Astrocyte (in vitro differentiated cells and primary cell): Measurements from ENCODE around the gene FNDC7. TPM values are rescaled to one million over a fixed set of nuclear protein-coding genes. Genes with fewer than 3 reads are reported as not detected.

Experiments used
- DNase-seq: peaks from one replicate; pipeline ENCODE4 v3.0.0-alpha.2; 2010; ENCODE audit warnings: low read depth
- FAIRE-seq: peaks from 2 replicates; lab custom pipeline; 2011; peaks lifted over from hg19 to GRCh38; lab: Jason Lieb, UNC
- H2AFZ ChIP-seq: 2 replicates; pipeline ENCODE4 v1.6.0; 2012; ENCODE audit warnings: low read depth, low read length, inconsistent platforms
- H3K27ac ChIP-seq: 2 replicates; pipeline ENCODE4 v1.5.1; 2011; ENCODE audit warnings: low read depth, low read length, inconsistent platforms
- H3K27me3 ChIP-seq: 2 replicates; pipeline ENCODE4 v1.6.0; 2011; ENCODE audit warnings: low read length, inconsistent platforms; ENCODE audit not compliant: insufficient read depth
- H3K36me3 ChIP-seq: 2 replicates; pipeline ENCODE4 v1.5.1; 2011; ENCODE audit warnings: low read length, inconsistent platforms; ENCODE audit not compliant: insufficient read depth
- H3K4me1 ChIP-seq: 2 replicates; pipeline ENCODE4 v1.5.1; 2011; ENCODE audit warnings: low read length, inconsistent platforms; ENCODE audit not compliant: insufficient read depth
- H3K4me2 ChIP-seq: 2 replicates; pipeline ENCODE4 v1.6.0; 2012; ENCODE audit warnings: low read length, inconsistent platforms
- H3K4me3 ChIP-seq: 2 replicates; pipeline ENCODE4 v1.5.1; 2011; ENCODE audit warnings: low read depth, mild to moderate bottlenecking, low read length, inconsistent platforms; ENCODE audit not compliant: insufficient read depth
- H3K79me2 ChIP-seq: 2 replicates; pipeline ENCODE4 v1.6.0; 2012; ENCODE audit warnings: mild to moderate bottlenecking, low read length, inconsistent platforms; ENCODE audit not compliant: insufficient read depth
- H3K9ac ChIP-seq: 2 replicates; pipeline ENCODE4 v1.6.0; 2012; ENCODE audit warnings: mild to moderate bottlenecking, low read length, inconsistent platforms
- H3K9me3 ChIP-seq: 2 replicates; pipeline ENCODE4 v1.5.1; 2012; ENCODE audit warnings: low read depth, mild to moderate bottlenecking, low read length, inconsistent platforms; ENCODE audit not compliant: insufficient read depth
- H4K20me1 ChIP-seq: 2 replicates; pipeline ENCODE4 v1.6.0; 2012; ENCODE audit warnings: low read length, inconsistent platforms; ENCODE audit not compliant: insufficient read depth
- H3K27ac Mint-ChIP-seq: one replicate; pipeline ENCODE4 v1.8.0; 2021; ENCODE audit warnings: mild to moderate bottlenecking, mixed read lengths; ENCODE audit not compliant: unreplicated experiment
- H3K27me3 Mint-ChIP-seq: one replicate; pipeline ENCODE4 v1.8.0; 2021; ENCODE audit warnings: low read depth, mixed read lengths; ENCODE audit not compliant: unreplicated experiment
- H3K36me3 Mint-ChIP-seq: one replicate; pipeline ENCODE4 v1.8.0; 2021; ENCODE audit warnings: low read depth, mixed read lengths; ENCODE audit not compliant: unreplicated experiment
- H3K4me1 Mint-ChIP-seq: one replicate; pipeline ENCODE4 v1.8.0; 2021; ENCODE audit warnings: low read depth, mixed read lengths; ENCODE audit not compliant: unreplicated experiment
- H3K4me3 Mint-ChIP-seq: one replicate; pipeline ENCODE4 v1.8.0; 2021; ENCODE audit warnings: mild to moderate bottlenecking, moderate library complexity, mixed read lengths; ENCODE audit not compliant: unreplicated experiment
- H3K9me3 Mint-ChIP-seq: one replicate; pipeline ENCODE4 v1.8.0; 2021; ENCODE audit warnings: mild to moderate bottlenecking, mixed read lengths; ENCODE audit not compliant: unreplicated experiment
- EZH2 ChIP-seq: IDR thresholded peaks from 2 replicates; pipeline ENCODE4 v1.6.1; 2012; ENCODE audit warnings: mild to moderate bottlenecking, low read length, inconsistent platforms; ENCODE audit not compliant: insufficient read depth
- total RNA-seq: library from RNA; stranded (reverse); gene quantifications from 2 replicates; pipeline ENCODE4 v1.2.1, GENCODE V29; 2021
- TF ChIP-seq, protein P1 (sequence below): IDR thresholded peaks from 2 replicates; pipeline ENCODE4 v1.5.1; 2011; ENCODE audit warnings: low read depth, mild to moderate bottlenecking, inconsistent platforms, low read length, moderate library complexity; ENCODE audit not compliant: insufficient read depth

The FNDC7 gene
- total RNA-seq, 1 donor from 2014 or later, result 0.20 TPM

DNA sequence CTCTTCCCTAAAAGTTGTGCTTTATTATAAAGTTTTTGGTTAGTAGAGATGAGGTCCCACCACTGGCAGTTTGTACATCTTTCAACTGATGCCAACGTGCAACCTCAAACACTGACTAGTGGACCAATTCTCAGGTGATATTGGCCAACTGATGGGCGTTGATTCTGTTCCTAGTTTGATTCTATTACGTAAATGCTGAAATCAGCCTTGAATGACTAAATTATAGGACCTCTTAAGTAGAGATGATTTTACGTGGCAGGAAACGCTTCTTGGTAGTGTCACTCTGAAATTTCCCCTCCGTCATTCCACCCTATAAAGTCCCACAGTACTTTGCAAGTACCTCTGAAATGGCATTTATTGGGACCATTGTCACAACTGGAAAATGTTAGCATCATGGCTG is 8.8 kb upstream of the FNDC7 start:
- peak overlapping the region; percentile 67 for H3K4me2 ChIP-seq
- peaks cover 2% of the 10 kb centered on the region for H3K9me3 Mint-ChIP-seq

DNA sequence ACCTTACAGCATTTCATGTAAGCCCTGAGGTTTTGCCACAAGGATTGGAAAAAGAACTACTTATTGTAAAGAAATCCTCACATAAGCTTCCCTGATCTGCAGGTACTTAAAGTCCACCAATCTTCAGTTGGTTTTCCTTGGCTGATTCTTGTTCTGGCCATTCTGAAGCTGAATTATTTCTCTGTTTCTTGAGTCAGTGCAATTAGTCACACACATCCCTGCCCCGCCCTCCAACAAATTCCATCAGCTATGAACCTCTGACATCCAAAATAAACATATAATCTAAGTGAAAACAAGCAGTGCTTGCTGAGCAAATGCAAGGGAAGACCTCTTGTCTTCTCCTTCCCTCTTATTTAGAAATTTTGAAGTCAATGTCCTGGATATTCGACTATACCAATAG is 8.2 kb upstream of the FNDC7 start:
- TF ChIP-seq EZH2, result no peak
- TF ChIP-seq, protein P1, sequence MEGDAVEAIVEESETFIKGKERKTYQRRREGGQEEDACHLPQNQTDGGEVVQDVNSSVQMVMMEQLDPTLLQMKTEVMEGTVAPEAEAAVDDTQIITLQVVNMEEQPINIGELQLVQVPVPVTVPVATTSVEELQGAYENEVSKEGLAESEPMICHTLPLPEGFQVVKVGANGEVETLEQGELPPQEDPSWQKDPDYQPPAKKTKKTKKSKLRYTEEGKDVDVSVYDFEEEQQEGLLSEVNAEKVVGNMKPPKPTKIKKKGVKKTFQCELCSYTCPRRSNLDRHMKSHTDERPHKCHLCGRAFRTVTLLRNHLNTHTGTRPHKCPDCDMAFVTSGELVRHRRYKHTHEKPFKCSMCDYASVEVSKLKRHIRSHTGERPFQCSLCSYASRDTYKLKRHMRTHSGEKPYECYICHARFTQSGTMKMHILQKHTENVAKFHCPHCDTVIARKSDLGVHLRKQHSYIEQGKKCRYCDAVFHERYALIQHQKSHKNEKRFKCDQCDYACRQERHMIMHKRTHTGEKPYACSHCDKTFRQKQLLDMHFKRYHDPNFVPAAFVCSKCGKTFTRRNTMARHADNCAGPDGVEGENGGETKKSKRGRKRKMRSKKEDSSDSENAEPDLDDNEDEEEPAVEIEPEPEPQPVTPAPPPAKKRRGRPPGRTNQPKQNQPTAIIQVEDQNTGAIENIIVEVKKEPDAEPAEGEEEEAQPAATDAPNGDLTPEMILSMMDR, result no peak
- H3K4me2 ChIP-seq, result peak overlapping the region; percentile 67
- no peak overlapping the region for H3K9ac ChIP-seq
- peak; percentile 70 for FAIRE-seq
- H3K27ac ChIP-seq, result peak overlapping the region; percentile 5
- H3K9me3 ChIP-seq, result no peaks in the 10 kb centered on the region
- H3K27me3 ChIP-seq, result no peaks in the 10 kb centered on the region
- peak; percentile 73 for DNase-seq
- no peak overlapping the region for H2AFZ ChIP-seq
- peaks cover 16% of the 10 kb centered on the region for H3K36me3 ChIP-seq
- Mint-ChIP-seq H3K27ac (peak overlapping the region; percentile 1), H3K27me3 (no peaks in the 10 kb centered on the region), H3K9me3 (peaks cover 2% of the 10 kb centered on the region), H3K4me3 (no peak overlapping the region), H3K4me1 (peaks cover 8% of the 10 kb centered on the region), H3K36me3 (peaks cover 7% of the 10 kb centered on the region)
- H3K4me1 ChIP-seq, result peaks cover 14% of the 10 kb centered on the region
- H3K79me2 ChIP-seq, result no peaks in the 10 kb centered on the region
- H3K4me3 ChIP-seq, result no peak overlapping the region
- peaks cover 6% of the 10 kb centered on the region for H4K20me1 ChIP-seq

More for the DNA sequence above, 8.8 kb upstream of the FNDC7 start:
- H3K27me3 ChIP-seq, result no peaks in the 10 kb centered on the region
- DNase-seq (no peak), FAIRE-seq (no peak)
- peaks cover 21% of the 10 kb centered on the region for H3K36me3 ChIP-seq
- H3K4me1 Mint-ChIP-seq, result peaks cover 8% of the 10 kb centered on the region
- H3K27ac ChIP-seq, result peak overlapping the region; percentile 5
- peaks cover 11% of the 10 kb centered on the region for H4K20me1 ChIP-seq
- H3K4me1 ChIP-seq, result peaks cover 14% of the 10 kb centered on the region
- H3K4me3 Mint-ChIP-seq, result no peak overlapping the region
- no peaks in the 10 kb centered on the region for H3K79me2 ChIP-seq
- H3K36me3 Mint-ChIP-seq, result peaks cover 12% of the 10 kb centered on the region
- H3K27ac Mint-ChIP-seq, result peak overlapping the region; percentile 1
- no peak overlapping the region for H2AFZ ChIP-seq
- no peak overlapping the region for H3K4me3 ChIP-seq
- no peaks in the 10 kb centered on the region for H3K9me3 ChIP-seq
- TF ChIP-seq EZH2, result no peak
- TF ChIP-seq, protein P1, result no peak
- H3K27me3 Mint-ChIP-seq, result no peaks in the 10 kb centered on the region
- no peak overlapping the region for H3K9ac ChIP-seq

DNA sequence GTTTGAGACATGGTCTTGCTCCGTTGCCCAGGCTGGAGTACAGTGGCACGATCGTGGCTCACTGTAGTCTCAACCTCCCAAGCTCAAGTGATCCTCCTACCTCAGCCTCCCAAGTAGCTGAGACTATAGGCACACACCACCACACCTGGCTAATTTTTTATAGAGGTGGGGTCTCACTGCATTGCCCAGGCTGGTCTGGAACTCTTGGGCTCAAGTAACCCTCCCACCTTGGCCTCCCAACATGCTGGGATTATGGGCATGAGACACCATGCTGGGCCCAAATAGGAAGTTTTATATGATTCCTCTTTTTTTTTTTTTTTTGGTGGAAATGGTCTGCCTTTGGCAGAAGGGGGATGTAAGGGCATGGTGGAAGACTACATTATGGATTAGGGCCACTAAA is 6.1 kb upstream of the FNDC7 start:
- no peak for DNase-seq
- Histone ChIP-seq H3K4me2 (no peak overlapping the region), H3K27me3 (no peaks in the 10 kb centered on the region), H3K4me3 (no peak overlapping the region), H3K79me2 (no peaks in the 10 kb centered on the region), H3K36me3 (no peaks in the 10 kb centered on the region), H3K4me1 (peaks cover 14% of the 10 kb centered on the region), H2AFZ (no peak overlapping the region), H3K9me3 (no peaks in the 10 kb centered on the region), H3K27ac (no peak overlapping the region), H3K9ac (no peak overlapping the region), H4K20me1 (no peaks in the 10 kb centered on the region)
- Mint-ChIP-seq H3K27me3 (no peaks in the 10 kb centered on the region), H3K4me3 (no peak overlapping the region), H3K27ac (no peak overlapping the region), H3K9me3 (peaks cover 2% of the 10 kb centered on the region), H3K36me3 (peaks cover 2% of the 10 kb centered on the region), H3K4me1 (peaks cover 8% of the 10 kb centered on the region)
- no peak for TF ChIP-seq EZH2
- TF ChIP-seq, protein P1, result no peak
- FAIRE-seq, result no peak
